Ramos (cell line): Measurements from ENCODE around the gene ATOH8.

ENCODE experiments used
- in situ Hi-C: fragments of 300-500 bp; cut with MboI; formaldehyde crosslinking; loops from one replicate; pipeline ENCODE4 v1.14.3; 2022; ENCODE audit warnings: low sequenced_read_pairs; ENCODE audit not compliant: unreplicated experiment

Gene ATOH8

DNA sequence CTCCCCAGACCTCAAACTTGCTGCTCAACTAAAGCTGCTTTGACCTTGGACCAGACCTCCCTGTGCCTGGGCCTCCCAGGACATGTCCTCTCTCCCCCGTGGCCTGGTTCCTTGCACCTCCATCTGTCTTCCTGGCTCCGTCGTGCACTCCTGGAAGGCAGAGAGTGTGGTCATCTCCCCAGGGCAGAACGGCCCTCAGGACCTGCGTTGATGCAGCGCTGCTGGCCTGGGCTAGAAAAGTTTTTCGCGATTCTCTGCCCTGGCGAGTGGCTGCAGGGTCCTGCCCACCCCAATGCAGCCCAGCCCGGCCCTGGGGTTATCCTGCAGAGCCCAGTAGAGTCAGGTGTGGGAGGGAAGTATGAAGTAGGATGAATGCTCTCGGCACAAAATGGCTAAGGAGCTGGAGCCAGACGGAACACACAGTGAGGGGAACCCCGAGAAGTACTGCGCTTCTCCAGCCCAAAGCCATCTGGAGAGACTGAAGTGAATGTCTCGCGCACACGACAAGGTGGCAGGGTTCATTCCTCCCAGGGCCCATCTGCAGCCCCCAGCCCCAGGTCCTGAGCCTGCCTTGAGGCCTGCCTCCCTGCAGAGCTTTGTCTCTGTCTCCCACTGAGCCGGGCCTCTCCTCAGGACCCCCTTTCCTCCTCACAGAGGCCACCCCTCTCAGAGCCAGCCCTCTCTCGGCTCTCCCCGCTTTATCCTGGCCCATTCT is 41.7 kb downstream of the ATOH8 start:
- in situ Hi-C loops, result no loop called here

DNA sequence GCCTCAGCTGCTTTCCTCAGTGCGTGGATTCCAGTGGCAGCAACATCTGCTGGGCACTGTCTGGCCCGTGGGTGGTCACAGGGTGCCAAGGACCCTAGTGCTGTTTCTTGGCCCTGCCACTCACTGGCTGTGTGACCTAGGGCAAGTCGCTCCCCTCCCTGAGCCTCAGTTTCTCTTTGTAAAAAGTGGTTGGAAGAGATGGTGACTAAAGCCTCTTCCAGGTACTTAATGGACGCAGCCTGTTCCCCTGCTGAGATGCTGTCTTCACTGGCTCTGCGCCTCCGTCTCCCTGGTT is 42.2 kb downstream of the ATOH8 start:
- in situ Hi-C loops, result no loop called here

DNA sequence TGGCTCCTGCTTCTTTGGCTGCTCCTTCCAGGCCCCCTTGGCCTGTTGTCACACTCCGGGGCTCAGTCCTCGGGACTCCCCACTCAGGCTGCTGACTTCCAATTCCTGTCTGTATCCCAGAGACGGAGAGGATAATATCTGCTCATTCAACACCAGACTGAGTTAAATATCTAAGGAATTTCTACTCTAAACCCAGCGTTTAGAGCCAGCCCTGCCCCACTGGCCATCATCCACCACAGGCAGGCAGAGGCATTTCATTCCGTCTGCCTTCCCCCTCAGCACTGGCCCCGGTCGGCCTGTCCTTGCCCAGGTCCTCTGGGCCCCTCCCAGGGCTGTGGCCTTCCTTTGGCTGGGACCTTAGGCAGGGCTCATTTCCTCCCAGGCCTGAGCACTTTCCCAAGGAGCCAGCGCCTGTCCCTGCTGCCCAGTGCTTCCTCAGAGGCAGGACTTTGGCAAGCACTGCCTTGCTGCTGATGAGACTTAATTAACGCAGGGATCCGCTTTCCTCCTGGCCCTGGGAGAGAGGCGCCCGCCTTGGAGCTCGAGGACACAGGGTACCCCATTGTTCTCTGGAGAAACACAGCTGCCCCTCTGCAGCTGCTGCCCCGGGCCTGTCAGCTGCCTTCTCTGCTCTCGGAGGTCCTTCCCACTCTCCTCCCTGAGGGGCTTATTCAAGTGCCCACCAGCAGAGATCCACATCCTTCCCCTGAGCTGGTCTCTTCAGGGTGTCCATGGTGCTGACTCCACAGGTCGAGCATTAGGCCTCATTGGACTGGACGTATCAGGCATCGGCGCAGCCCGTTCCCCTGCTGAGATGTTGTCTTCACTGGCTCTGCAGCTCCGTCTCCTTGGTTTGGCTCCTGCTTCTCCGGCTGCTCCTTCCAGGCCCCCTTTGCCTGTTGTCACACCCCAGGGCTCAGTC is 42.8 kb downstream of the ATOH8 start:
- in situ Hi-C loops, result no loop called here

DNA sequence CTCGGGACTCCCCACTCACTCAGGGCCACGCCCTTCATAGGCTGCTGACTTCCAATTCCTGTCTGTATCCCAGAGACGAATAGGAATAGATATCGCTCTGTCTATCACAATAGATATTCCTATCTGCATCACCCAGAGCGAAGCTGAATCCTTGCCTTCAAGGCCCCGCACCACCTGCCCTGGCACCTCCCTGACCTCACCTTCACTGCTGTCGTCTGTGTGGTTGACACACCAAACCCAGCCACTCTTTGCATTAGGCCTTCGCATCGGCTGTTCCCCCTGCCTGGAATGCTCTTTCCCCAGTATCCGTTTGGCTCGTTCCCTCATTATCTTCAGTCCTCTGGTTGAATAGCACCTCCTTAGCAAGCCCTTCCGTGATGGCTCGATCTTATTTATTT is 43.5 kb downstream of the ATOH8 start:
- in situ Hi-C loops, result no loop called here

DNA sequence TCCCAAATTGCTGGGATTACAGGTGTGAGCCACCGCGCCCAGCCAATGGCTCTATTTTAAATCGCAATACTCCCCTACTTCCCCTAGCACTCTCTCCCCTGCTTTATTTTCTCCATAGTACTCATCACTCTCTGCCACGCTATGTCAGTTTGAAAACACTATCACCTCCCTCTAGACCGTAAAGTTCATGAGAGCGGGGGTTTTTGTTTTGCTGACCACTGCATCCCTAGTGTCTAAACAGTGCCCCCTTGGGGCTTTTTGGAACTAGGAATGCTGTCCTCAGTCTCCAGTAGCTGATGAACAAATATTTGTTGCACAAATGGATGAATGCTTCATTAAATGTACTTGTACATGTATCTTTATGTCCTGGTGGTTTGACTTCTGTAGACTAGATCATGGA is 44.1 kb downstream of the ATOH8 start:
- in situ Hi-C loops, result no loop called here

DNA sequence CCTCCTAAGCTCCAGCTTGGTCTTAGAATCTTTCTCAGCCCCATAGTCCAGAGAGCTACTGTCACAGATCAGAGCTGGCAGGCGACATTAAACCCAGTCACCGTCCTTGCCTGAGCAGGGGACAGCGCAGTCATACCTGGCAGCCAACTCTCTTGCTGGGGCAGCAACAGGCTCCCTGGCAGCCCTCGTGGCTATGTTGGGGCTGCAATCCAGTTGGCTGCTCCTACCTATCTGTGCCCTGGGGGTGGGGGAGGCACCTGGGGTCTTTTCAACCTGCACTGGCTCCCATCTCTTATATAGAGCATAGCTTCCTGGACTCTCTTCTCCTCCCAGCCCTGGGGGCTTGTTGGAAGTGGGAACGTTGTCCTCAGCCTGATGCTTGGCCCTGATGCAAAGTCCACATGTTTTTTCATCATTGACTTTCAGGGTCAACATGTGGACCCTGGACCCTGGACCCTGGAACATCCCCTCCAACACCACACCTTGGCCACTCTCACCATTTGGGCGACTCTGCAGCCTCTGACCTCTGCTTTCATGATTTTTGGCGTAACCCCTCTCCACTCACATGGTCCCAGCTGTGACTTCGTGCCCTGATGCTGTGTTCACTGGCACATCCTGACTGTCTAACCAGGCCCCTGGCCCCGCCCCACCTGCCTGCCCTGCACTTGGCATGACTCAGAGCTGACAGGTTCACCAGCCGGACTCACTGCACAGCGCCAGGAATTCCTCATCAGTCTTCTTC is 45.6 kb downstream of the ATOH8 start:
- in situ Hi-C loops, result no loop called here

DNA sequence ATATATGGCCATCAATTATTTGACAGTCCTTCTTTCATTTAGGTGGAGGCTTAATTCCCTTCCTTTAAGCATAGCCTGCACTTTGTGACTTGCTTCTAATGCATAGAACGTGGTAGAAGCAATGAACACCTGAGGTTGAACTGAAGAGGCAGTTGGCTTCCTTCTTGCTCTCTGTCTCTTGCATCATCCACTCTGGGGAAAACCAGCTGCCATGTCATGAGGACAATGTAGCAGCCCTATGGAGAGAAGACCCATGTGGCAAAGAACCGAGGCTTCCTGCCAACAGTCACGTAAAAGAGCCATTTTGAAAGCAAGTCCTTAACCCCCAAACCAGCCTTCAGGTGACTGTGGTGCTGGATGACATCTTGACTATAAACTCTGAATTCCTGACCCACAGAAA is 46.8 kb downstream of the ATOH8 start:
- in situ Hi-C loops, result no loop called here

DNA sequence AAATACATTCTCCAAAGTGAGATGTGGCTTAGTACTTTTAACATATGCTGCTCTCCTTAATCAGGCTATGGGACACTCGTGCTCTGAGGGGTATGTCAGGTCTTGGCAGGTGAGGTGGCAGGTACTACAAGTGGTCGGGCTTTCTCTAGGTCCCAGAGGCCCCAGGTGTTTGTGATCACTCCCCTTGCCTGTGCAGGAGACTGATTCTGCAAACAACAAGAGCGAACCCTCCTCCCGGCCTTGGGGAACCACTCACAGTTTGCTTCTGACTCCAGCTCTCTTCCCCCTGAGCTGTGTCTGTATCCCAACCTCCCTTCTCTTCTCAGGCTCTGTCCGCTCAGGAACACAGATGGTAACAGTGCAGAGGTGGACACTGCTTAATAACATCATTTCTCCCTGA is 48.1 kb downstream of the ATOH8 start:
- in situ Hi-C loops, result no loop called here

DNA sequence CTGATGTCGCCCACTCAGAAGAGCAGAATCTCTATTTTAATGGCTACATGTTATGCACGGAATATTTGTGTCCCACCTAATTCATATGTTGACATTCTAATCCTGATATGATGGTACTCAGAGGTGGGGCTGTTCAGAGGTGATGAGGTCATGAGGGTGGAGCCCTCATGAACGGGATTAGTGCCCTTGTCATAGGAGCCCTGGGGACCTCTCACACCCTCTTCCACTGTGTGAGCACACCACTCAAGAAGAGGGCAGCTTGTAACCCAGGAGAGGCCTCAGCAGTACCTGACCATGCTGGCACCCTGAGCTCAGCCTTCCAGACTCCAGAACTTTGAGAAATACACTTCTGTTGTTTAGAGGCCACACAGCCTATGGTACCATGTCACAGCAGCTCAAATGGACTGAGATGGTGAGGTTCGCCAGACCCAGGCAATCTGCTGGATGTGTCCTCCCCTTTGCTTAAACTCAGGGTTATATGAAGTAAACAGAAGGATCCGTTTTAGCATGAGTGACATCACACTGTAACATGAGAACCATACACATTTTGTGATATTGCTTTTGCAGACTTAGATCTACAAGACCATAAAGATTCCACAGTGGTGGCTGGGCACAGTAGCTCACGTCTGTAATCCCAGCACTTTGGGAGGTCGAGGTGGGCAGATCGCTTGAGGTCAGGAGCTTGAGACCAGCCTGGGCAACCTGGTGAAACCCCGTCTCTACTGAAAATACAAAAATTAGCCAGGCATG is 48.7 kb downstream of the ATOH8 start:
- in situ Hi-C loops, result no loop called here

DNA sequence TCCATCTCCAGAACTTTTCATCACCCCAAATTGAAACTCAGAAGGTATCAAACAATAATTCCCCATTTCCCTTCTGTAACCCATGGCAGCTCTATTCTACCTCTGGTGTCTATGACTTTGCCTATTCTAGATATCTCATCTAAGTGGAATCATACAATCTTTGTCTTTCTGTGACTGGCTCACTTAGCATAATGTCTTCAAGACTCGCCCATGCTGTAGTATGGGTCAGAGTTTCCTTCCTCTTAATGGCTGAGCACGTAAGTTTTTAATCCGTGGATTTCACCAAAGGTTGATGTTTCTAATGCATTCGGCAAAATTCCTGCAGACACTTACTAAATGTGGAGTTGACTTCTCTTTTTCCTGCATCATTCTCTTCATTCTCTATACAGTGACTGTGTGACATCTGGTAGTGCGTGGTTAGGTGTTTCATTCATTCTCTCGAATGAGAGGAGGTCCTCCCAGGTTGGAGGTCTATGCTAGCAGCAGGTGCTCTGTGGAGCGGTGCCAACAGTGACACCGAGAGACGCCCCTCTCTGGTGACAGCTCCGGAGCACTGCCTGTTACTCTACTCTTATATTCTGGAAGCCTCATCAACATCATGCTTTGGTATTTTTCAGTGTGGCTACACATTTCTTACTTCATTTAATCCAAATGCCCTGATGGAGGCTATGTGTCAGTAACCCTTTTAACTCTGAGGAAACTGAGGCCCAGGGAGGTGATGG is 50.1 kb downstream of the ATOH8 start:
- in situ Hi-C loops, result no loop called here

DNA sequence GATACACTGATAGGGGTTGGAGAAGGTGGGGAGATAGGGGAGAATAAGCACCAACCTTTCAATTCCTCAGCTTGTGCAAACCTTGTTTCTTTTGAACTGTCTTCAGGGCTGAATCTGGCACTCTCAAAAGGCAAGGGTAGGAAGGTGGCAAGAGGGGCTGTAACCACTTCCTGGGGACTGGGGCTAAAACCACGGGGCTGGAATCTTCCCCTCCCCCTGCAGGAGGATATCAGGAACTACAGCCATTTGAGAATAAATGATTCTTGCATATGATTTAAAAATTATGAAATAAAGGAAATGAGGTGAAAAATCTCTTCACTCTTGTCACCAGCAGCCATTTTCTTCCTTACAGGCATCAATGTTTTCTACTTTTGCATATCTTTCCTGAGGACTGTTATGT is 50.8 kb downstream of the ATOH8 start:
- in situ Hi-C loops, result no loop called here

DNA sequence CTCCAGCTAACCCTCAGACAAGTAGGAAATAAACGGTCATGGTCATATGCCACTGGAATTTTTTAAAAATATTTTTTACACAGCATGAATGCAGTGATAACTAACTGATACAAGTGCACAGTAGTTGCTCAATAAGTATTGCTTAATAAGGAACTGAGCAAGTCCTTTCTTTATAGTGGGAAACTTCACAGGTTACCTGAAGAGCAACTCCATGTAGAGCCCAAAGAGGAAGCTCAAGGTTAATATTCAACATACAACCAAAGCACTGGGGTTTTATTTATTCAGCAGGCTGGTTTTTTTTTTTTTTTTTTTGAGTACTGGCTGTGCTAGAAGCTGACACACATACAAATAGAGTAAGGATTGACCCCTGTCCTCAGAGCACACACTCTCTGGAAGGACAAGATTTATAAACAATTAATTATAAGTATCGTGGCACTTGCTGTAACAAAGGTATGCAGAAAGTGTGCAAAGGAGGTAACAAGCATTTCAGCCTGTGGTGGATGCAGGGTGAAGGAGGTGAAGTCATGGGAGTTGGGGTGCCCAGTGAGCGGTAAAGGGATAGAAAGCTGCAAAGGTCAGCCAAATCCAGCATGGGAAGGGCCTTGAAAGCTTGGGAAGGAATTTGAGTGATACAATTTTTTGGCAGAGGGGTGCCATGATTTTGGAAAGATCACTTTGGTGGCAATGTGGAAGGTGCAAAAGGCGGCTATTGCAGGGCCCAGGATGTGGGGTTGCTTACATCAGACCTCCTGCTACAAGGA is 52.7 kb downstream of the ATOH8 start:
- in situ Hi-C loops, result no loop called here

DNA sequence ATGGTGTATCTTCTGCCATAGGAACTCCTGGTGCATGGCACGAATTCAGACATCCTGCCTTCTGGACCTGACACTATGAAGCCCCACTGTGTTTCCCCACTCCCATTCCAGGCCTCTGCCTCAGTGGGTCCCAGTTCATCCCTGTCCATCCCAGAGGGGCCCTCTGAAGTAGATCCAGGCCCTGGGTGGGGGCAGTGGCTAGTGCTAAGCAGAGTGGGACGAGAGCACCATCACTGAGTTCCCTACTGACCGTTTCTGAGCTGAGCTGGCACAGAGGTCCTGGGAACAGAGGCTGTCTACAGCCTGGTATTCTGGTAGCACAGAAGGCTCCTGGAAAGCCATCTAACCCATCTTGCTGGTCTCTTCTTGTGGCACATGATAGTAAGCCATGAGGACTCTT is 54.0 kb downstream of the ATOH8 start:
- in situ Hi-C loops, result no loop called here

DNA sequence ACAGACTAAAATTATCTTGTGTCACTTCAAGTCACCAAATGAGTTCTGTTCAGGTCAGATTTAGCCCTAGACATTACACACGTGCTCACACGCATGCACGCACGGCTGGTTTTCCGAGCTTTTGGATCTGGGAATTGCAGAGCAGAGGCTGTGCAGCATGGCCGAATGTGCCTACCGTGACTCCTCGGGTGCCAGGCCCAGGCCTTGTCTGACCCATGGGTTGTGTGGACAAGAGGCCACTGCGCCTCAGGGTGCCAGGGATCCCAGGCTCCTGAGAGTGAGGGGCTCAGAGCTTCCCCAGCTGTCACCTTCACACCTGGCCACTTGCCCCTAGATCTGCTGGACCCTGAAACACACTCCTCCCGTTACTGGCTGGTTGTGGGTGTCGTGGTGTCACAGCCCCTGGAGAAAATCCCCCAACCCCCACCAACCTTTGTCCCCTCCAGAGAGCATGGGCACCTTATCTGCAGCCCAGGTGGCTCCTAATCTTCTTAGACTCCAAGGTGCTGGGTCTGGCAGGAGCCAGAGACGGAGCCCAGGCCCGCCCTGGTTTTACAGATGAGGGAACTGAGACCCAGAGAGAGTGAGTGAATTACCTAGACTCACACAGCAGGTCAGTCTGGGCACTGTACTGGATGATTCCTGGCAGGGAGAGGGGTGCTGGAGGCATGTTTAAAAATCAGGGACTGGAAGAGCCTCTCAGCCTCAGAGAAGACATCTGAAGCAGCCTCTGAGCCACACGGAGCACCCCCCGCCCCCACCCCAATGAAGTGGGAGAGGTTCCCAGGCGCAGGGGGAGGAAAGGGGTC is 56.8 kb downstream of the ATOH8 start:
- in situ Hi-C loops, result loop anchor here (5.0 kb wide), 1 partner anchor 73 kb away; no protein-coding TSS in a partner anchor

DNA sequence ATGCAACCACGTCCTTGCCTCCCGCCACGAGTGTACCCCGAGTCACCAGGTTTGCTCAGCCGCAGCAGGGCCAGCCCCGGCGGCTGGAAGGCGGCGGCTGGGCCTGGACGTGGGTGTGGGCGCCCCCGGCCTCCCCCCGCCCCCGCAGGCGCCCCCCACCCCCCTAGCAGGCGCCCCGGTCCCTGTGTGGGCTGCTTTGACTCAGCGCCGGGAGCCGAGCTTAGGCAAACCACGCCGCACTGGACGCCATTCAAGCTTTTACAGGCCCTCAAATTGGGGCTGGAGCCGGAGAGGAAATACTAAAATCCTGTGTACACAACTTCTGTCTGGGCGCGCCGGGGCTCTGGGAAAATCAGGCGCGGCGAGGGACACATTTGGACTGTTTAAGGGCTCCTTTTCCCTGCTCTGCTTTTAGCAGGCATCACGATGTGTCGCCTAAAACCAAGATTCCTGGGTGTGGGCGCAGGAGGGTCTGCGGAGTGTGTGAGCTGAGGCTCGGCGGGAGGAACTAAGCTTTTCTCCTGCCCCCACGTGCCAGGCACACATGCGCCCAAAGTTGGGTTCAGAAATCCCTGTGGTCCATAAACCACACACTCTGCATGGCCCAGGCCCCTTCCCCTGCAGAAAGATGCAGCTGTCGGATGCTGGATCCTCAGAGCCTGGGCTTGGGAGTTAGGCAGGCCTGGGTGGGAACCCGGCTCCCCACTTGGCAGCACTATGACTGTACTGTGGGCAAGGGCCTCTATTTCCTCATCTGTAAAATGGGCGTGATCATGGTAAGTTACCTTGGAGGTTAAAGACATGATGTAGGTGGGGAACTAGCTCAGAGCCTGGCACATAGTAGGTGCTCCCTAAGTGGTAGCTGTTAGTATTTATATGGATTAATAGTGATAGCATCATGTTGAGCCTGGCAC is 57.6 kb downstream of the ATOH8 start:
- in situ Hi-C loops, result loop anchor here (5.0 kb wide), 1 partner anchor 74 kb away; no protein-coding TSS in a partner anchor

DNA sequence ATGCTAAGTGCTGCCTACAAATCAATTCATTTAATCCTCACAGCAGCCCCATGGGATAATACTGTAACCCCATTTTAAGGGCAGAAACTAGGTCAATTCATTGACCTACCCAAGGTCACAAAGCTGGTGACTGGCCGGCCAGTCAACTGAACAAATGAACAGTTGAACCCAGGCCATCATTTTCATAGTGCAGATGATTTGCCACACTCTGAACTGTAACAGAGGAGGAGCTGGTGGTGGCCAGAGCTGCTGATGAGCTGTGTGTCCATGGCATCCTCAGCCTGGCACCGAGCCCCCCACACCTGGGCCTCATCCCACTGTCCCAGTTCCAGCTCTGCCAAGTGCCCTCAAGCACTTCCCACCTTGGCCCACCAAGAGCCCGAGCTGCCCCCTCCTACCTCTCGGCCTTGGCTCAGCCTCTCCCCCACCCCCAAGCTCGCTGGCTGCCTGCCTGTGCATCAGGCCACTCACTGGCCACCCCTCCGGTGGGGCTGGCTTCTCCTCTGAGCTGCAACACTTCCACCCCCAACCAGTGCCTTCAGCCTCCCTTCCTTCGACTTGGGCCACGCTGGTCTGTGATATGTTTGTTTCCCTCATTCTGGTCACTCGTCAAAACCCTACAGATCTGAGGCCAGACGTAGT is 58.4 kb downstream of the ATOH8 start:
- in situ Hi-C loops, result loop anchor here (5.0 kb wide), 1 partner anchor 75 kb away; no protein-coding TSS in a partner anchor
